Caco-2 (cell line): ENCODE results near the gene BMP8A. TPM values are rescaled to one million over a fixed set of nuclear protein-coding genes. Genes with fewer than 3 reads are reported as not detected.
"Not testable (repeated sequence)": the region's sequence is repeated elsewhere in the genome, so short reads cannot be mapped to it uniquely, and the experiment has no call there.

Experiments used
- BruUV-seq: library from RNA; stranded (reverse); fragments of 400-500 nt; replicated peaks from 2 replicates; lab custom pipeline; 2021; lab: Mats Ljungman, UMichigan
- CTCF ChIA-PET: fragments of 300-600 bp; sonication (Branson Sonifier 250); formaldehyde crosslinking; loops from one replicate; lab custom pipeline; 2022; ENCODE audit warnings: antibody characterized with exemption; lab: Charles Lee
- POLR2A ChIA-PET: fragments of 300-600 bp; sonication (Branson Sonifier 250); formaldehyde crosslinking; loops from one replicate; lab custom pipeline; 2022; ENCODE audit warnings: antibody characterized with exemption; lab: Charles Lee
- DNase-seq, 2 experiments: peaks; one replicate each; pipeline versions ENCODE4 v3.0.0 to v3.0.0-alpha.2; 2020 to 2022
- H3K27me3 ChIP-seq: replicated peaks from 2 replicates; pipeline ENCODE4 v1.6.0; 2011; ENCODE audit warnings: low read length; ENCODE audit not compliant: control insufficient read depth, insufficient read depth
- H3K36me3 ChIP-seq: 2 replicates; pipeline ENCODE4 v1.5.1; 2011; ENCODE audit warnings: low read length; ENCODE audit not compliant: control insufficient read depth, insufficient read depth
- H3K4me1 ChIP-seq: fragments of 250-450 bp; sonication (Bioruptor Pico); 2 replicates; pipeline ENCODE4 v1.5.1; 2020; ENCODE audit warnings: mild to moderate bottlenecking
- H3K4me3 ChIP-seq: 2 replicates; pipeline ENCODE4 v1.5.1; 2011; ENCODE audit warnings: low read depth, mild to moderate bottlenecking, control low read depth, low read length
- H3K9me3 ChIP-seq: fragments of 250-450 bp; sonication (Bioruptor Pico); 2 replicates; pipeline ENCODE4 v1.5.1; 2020; ENCODE audit warnings: mild to moderate bottlenecking, moderate library complexity
- H3K27ac Mint-ChIP-seq: one replicate; pipeline ENCODE4 v1.8.0; 2022; ENCODE audit warnings: mixed read lengths; ENCODE audit not compliant: unreplicated experiment
- H3K27me3 Mint-ChIP-seq: one replicate; pipeline ENCODE4 v1.8.0; 2022; ENCODE audit warnings: mixed read lengths; ENCODE audit not compliant: insufficient read depth, unreplicated experiment
- H3K36me3 Mint-ChIP-seq: one replicate; pipeline ENCODE4 v1.8.0; 2022; ENCODE audit warnings: mild to moderate bottlenecking, mixed read lengths; ENCODE audit not compliant: insufficient read depth, unreplicated experiment
- H3K4me1 Mint-ChIP-seq: one replicate; pipeline ENCODE4 v1.8.0; 2022; ENCODE audit warnings: low read depth, mixed read lengths; ENCODE audit not compliant: unreplicated experiment
- H3K4me3 Mint-ChIP-seq: one replicate; pipeline ENCODE4 v1.8.0; 2022; ENCODE audit warnings: mild to moderate bottlenecking, moderate library complexity, mixed read lengths; ENCODE audit not compliant: unreplicated experiment
- H3K9me3 Mint-ChIP-seq: one replicate; pipeline ENCODE4 v1.8.0; 2022; ENCODE audit warnings: mixed read lengths; ENCODE audit not compliant: unreplicated experiment
- intact Hi-C: fragments of 100-400 bp; cut with micrococcal nuclease; formaldehyde crosslinking; loops from one replicate; pipeline ENCODE4 v1.10.0; 2022; ENCODE audit not compliant: unreplicated experiment
- total RNA-seq: library from RNA; stranded (reverse); gene quantifications from 2 replicates; pipeline ENCODE4 v1.2.3, GENCODE V29; 2022
- TF ChIP-seq, protein P1 (sequence below), 2 experiments: fragments of 200-600 bp in 1 of 2; IDR thresholded peaks; 1 replicate in 1 of 2; 2 replicates in 1 of 2; pipeline versions ENCODE4 v1.5.1 to v1.8.0; 2011 to 2022; ENCODE audit warnings: antibody characterized with exemption in 1 of 2, control low read depth in 1 of 2, inconsistent platforms in 1 of 2, low read depth in 1 of 2, low read length in 1 of 2, mild to moderate bottlenecking in 1 of 2, moderate library complexity in 1 of 2; ENCODE audit not compliant: insufficient read depth in 1 of 2, severe bottlenecking in 1 of 2, unreplicated experiment in 1 of 2

BMP8A gene
- total RNA-seq, 1 experiment from 2014 or later = 3.2 TPM

GRCh38 chr1:39525366-39526165 lies 34.1 kb downstream of the BMP8A start:
- CTCF ChIA-PET = no interaction called here
- DNase-seq = no peak
- no peak overlapping the region for H3K4me3 ChIP-seq
- Mint-ChIP-seq H3K27ac (no peak overlapping the region), H3K36me3 (peaks cover 16% of the 10 kb centered on the region), H3K9me3 (no peaks in the 10 kb centered on the region), H3K27me3 (no peaks in the 10 kb centered on the region), H3K4me3 (no peak overlapping the region), H3K4me1 (no peaks in the 10 kb centered on the region)
- H3K27me3 ChIP-seq = no peaks in the 10 kb centered on the region
- TF ChIP-seq, protein P1, sequence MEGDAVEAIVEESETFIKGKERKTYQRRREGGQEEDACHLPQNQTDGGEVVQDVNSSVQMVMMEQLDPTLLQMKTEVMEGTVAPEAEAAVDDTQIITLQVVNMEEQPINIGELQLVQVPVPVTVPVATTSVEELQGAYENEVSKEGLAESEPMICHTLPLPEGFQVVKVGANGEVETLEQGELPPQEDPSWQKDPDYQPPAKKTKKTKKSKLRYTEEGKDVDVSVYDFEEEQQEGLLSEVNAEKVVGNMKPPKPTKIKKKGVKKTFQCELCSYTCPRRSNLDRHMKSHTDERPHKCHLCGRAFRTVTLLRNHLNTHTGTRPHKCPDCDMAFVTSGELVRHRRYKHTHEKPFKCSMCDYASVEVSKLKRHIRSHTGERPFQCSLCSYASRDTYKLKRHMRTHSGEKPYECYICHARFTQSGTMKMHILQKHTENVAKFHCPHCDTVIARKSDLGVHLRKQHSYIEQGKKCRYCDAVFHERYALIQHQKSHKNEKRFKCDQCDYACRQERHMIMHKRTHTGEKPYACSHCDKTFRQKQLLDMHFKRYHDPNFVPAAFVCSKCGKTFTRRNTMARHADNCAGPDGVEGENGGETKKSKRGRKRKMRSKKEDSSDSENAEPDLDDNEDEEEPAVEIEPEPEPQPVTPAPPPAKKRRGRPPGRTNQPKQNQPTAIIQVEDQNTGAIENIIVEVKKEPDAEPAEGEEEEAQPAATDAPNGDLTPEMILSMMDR (IDR thresholded peaks at IDR 0.05; ENCODE audit: insufficient read depth in 1 of 2, low read depth in 1 of 2, low read length in 1 of 2, severe bottlenecking in 1 of 2, unreplicated experiment in 1 of 2) = no peak
- no peaks in the 10 kb centered on the region for H3K4me1 ChIP-seq
- no TSS peak for BruUV-seq
- POLR2A ChIA-PET = no interaction called here
- intact Hi-C loops = no loop called here
- no peaks in the 10 kb centered on the region for H3K9me3 ChIP-seq
- H3K36me3 ChIP-seq = no peaks in the 10 kb centered on the region

- CTCF ChIA-PET = interaction anchor here (0.7 kb wide), 1 partner anchor 129 kb away, joined by 5 read pairs; no protein-coding TSS in a partner anchor
- H3K4me3 Mint-ChIP-seq = no peak overlapping the region
- no TSS peak for BruUV-seq
Observed at GRCh38 chr1:39526466-39527189, 35.2 kb downstream of the BMP8A start.

DNA sequence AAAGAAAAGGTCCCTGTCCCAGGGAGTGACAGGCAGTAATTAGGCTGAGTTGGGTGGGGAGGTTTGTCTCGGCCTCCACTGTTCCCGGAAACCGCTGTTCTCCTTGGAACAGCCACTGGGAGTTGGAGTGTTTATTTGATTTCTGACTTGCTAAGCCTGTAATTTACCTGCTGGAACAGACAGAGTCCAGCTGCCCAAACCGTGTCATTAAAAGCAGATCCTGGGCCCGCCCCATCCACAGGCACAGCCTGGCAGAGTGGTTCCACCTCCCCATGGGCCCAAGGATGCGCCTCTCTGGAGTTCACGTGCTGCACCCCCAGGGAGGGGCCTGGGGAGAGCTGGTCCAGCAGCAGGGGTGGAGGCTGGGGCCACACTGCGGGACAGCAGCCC lies 35.7 kb downstream of the BMP8A start:
- DNase-seq, POLR2A ChIA-PET, H3K9me3 ChIP-seq, CTCF ChIA-PET, H3K9me3 Mint-ChIP-seq, H3K27me3 ChIP-seq, H3K4me3 Mint-ChIP-seq, H3K4me3 ChIP-seq, H3K27me3 Mint-ChIP-seq, intact Hi-C loops, H3K4me1 ChIP-seq, H3K4me1 Mint-ChIP-seq, H3K27ac Mint-ChIP-seq, BruUV-seq, H3K36me3 ChIP-seq: not testable (repeated sequence)
- peaks cover 16% of the 10 kb centered on the region for H3K36me3 Mint-ChIP-seq

More at GRCh38 chr1:39526466-39527189, 35.2 kb downstream of the BMP8A start:
- no peak for DNase-seq
- no peak overlapping the region for H3K27ac Mint-ChIP-seq
- Histone ChIP-seq H3K4me1 (no peaks in the 10 kb centered on the region), H3K27me3 (no peaks in the 10 kb centered on the region), H3K9me3 (no peaks in the 10 kb centered on the region), H3K36me3 (no peaks in the 10 kb centered on the region), H3K4me3 (no peak overlapping the region)
- TF ChIP-seq, protein P1 (IDR thresholded peaks at IDR 0.05; ENCODE audit: insufficient read depth in 1 of 2, low read depth in 1 of 2, low read length in 1 of 2, severe bottlenecking in 1 of 2, unreplicated experiment in 1 of 2) = no peak
- intact Hi-C loops = no loop called here
- H3K9me3 Mint-ChIP-seq = no peaks in the 10 kb centered on the region
- peaks cover 16% of the 10 kb centered on the region for H3K36me3 Mint-ChIP-seq
- POLR2A ChIA-PET = no interaction called here
- no peaks in the 10 kb centered on the region for H3K27me3 Mint-ChIP-seq
- no peaks in the 10 kb centered on the region for H3K4me1 Mint-ChIP-seq
